ENCODE data around the gene SLC25A21.

Gene SLC25A21

DNA sequence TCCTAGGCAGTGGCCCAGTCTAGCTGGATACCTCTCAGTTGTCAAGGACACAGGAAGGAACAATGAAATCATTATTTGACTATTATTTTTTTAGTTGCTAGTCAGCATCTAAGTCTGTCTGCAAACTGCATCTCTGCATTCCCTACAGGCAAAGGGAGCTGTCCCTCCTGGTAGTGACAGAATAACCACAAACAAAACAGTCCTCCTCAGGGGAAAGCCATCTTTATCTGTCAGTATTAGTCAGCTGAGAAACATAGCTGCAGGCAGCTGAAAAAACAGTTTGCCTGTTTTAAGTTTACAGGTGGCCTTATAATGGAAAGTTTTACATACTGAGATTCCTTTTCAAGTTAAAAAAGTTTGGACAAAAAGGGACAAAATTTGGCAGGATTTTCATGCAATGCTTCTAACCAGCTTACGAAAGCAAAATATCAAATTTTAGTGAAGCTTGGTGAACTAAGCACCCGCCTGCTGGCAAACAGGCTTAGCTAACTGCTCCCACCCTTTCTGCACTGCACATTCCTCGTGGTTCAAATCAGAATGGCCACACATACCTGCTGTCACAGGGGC is 29.5 kb downstream of the SLC25A21 start:
- no peaks in the 10 kb centered on the region for H3K27me3 Mint-ChIP-seq

DNA sequence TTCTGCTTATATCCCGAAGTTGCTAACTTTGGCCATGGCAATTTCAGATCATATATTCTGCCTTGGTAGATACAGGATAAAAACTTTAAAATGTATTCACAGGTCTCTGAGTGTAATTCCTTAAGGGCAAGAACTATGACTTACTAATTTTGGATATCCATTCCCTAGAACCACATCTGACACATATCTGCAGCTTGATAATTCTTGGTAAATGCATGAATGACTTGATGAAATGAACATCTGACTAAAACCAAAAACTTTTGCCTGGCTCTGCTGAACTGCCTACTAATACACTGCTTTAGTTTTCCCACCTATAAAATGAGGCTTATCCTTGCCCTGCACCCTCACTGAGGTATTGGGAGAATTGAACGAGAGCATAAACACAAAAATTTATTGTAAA is 32.2 kb downstream of the SLC25A21 start:
- Mint-ChIP-seq H3K27ac (no peak overlapping the region), H3K27me3 (no peaks in the 10 kb centered on the region), H3K36me3 (ENCODE audit: low read depth) (no peaks in the 10 kb centered on the region), H3K4me1 (ENCODE audit: low read depth) (no peaks in the 10 kb centered on the region), H3K9me3 (peaks cover 2% of the 10 kb centered on the region), H3K4me3 (no peak overlapping the region)
- no peak for DNase-seq

More for the DNA sequence above, 29.5 kb downstream of the SLC25A21 start:
- no peak overlapping the region for H3K4me3 Mint-ChIP-seq
- no peaks in the 10 kb centered on the region for H3K36me3 Mint-ChIP-seq (ENCODE audit: low read depth)
- H3K4me1 Mint-ChIP-seq (ENCODE audit: low read depth): no peaks in the 10 kb centered on the region
- peaks cover 2% of the 10 kb centered on the region for H3K9me3 Mint-ChIP-seq
- no peak for DNase-seq
- H3K27ac Mint-ChIP-seq: no peak overlapping the region

DNA sequence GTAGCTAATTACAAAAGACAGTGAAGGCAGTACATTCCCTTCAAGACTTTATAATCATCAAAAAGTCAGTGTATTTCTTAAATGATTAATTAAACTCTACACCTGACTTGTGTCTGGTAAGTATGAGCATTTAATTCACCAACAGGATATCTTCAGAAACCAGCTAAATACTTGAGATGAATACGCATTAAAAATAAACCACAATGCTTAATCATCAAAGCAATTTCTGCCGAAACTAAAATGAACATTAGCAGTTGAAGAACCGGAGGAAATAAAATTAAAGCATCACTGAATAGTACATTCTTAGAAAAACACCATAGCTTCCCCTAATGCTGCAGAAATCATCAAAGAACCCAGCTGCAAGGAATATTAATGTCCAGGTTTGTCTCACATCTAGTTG is 32.7 kb downstream of the SLC25A21 start:
- peaks cover 2% of the 10 kb centered on the region for H3K9me3 Mint-ChIP-seq

DNA sequence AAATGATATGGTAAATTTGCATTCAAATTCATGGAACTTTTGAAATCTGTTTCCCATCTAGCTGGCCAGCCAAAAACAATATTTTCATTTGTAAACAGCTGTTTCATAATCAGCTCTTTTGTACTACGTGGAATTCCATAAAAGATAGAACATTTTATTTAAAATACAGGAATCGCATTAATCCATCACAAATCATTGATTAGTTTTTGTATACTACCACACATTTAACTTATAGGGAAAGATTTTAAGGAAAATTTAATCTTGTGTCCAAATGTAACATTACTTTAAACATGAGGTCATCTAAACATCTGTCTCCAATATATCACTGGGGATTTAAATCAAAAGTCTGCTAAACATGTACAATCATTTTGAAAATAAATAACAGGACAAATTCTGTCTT is 33.5 kb downstream of the SLC25A21 start:
- H3K9me3 Mint-ChIP-seq: peaks cover 3% of the 10 kb centered on the region
- no peak overlapping the region for H3K4me3 Mint-ChIP-seq
- H3K36me3 Mint-ChIP-seq (ENCODE audit: low read depth): no peaks in the 10 kb centered on the region
- no peak overlapping the region for H3K27ac Mint-ChIP-seq
- H3K4me1 Mint-ChIP-seq (ENCODE audit: low read depth): no peaks in the 10 kb centered on the region
- no peak for DNase-seq
- H3K27me3 Mint-ChIP-seq: no peaks in the 10 kb centered on the region

More for the DNA sequence above, 32.7 kb downstream of the SLC25A21 start:
- H3K4me3 Mint-ChIP-seq: no peak overlapping the region
- H3K4me1 Mint-ChIP-seq (ENCODE audit: low read depth): no peaks in the 10 kb centered on the region
- no peak overlapping the region for H3K27ac Mint-ChIP-seq
- no peaks in the 10 kb centered on the region for H3K36me3 Mint-ChIP-seq (ENCODE audit: low read depth)
- DNase-seq: no peak
- no peaks in the 10 kb centered on the region for H3K27me3 Mint-ChIP-seq

DNA sequence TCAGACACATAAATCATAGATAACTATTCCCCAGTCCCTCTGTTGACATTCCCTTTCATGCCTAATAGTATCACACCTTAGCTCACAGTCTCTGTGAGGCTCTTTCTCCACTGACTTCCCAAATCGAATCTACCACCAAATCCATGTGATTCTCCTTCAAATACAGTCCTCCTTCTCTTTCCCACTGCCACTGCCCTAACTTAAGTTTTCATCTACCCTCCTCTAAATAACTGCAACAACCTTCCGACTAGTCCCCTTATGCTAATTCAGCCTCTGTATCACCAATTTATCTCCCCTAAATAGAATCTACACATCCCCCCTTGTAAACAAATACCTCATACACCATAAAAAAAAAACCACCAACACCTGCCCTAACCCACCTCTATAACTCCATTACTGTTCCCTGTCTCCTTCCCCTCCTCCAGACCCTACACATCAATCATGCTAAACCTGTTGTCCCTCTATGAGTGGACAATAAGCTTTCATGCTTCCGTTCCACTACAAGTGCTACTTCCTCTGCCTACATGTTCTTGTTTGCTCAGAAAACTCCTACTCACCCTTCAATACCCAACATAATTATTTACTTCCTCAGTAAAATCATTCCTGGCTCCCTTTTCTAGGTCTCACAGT is 39.0 kb downstream of the SLC25A21 start:
- no peak for DNase-seq
- Mint-ChIP-seq H3K27me3 (no peaks in the 10 kb centered on the region), H3K4me1 (ENCODE audit: low read depth) (no peaks in the 10 kb centered on the region), H3K9me3 (peaks cover 11% of the 10 kb centered on the region), H3K4me3 (no peak overlapping the region), H3K27ac (no peak overlapping the region), H3K36me3 (ENCODE audit: low read depth) (no peaks in the 10 kb centered on the region)

DNA sequence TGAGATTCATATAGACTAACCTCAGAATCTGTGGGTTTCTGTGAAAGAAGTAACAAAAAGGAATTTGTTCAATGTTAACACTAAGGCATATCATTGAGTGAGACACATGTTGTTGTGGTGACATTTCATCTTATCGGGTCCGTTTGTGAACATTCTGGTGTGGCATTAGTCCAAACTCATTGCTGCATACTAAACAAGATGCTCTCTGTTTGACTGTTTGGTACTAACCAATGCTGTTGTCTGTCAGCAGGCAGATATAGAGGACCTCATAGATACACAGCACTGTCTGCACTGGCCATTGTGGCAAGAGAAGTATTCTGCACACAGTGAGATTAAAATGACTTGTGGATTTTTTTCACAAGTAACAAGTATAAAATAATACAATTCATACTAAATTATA is 41.2 kb downstream of the SLC25A21 start:
- H3K27ac Mint-ChIP-seq: no peak overlapping the region
- H3K36me3 Mint-ChIP-seq (ENCODE audit: low read depth): no peaks in the 10 kb centered on the region
- H3K27me3 Mint-ChIP-seq: no peaks in the 10 kb centered on the region
- no peak for DNase-seq
- H3K4me3 Mint-ChIP-seq: no peak overlapping the region
- no peaks in the 10 kb centered on the region for H3K4me1 Mint-ChIP-seq (ENCODE audit: low read depth)
- peaks cover 9% of the 10 kb centered on the region for H3K9me3 Mint-ChIP-seq

DNA sequence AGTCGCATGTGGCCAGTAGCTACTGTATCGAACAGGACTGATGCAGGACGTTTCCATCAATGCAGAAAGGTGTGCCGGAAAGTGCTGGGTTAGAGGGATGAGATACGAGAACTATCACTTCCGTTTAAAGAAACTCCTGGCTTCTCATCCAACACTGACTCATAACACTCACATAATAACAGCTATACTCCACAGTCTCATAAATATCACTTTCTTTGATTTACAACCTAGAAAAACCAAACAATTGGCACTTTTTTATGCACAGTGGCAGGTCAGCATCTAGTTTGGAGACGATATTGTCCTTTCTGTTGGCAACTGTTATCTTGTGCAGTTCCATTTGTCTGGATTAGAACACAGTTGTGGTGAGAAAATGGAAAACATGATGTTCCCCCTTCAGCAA is 43.4 kb downstream of the SLC25A21 start:
- Mint-ChIP-seq H3K36me3 (ENCODE audit: low read depth) (no peaks in the 10 kb centered on the region), H3K27me3 (no peaks in the 10 kb centered on the region), H3K4me1 (ENCODE audit: low read depth) (no peaks in the 10 kb centered on the region), H3K9me3 (peaks cover 9% of the 10 kb centered on the region), H3K4me3 (no peak overlapping the region), H3K27ac (no peak overlapping the region)
- no peak for DNase-seq

DNA sequence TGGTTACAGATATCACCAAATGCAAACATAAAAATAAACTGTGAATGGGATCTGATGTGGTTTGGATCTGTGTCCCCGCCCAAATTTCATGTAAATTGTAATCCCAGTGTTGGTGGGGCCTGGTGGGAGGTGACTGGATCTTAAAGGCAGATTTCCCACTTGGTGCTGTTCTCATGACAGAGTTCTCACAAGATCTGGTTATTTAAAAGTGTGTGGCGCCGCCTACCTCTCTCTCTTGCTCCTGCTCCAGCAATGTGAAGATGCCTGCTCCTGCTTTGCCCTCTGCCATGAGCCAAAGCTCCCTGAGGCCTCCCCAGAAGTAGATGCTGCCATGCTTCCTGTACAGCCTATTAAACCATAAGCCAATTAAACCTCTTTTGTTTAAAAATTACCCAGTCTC is 47.8 kb downstream of the SLC25A21 start:
- Mint-ChIP-seq H3K27me3 (no peaks in the 10 kb centered on the region), H3K9me3 (peaks cover 2% of the 10 kb centered on the region), H3K27ac (no peak overlapping the region), H3K4me3 (no peak overlapping the region), H3K36me3 (ENCODE audit: low read depth) (no peaks in the 10 kb centered on the region), H3K4me1 (ENCODE audit: low read depth) (no peaks in the 10 kb centered on the region)
- DNase-seq: no peak

DNA sequence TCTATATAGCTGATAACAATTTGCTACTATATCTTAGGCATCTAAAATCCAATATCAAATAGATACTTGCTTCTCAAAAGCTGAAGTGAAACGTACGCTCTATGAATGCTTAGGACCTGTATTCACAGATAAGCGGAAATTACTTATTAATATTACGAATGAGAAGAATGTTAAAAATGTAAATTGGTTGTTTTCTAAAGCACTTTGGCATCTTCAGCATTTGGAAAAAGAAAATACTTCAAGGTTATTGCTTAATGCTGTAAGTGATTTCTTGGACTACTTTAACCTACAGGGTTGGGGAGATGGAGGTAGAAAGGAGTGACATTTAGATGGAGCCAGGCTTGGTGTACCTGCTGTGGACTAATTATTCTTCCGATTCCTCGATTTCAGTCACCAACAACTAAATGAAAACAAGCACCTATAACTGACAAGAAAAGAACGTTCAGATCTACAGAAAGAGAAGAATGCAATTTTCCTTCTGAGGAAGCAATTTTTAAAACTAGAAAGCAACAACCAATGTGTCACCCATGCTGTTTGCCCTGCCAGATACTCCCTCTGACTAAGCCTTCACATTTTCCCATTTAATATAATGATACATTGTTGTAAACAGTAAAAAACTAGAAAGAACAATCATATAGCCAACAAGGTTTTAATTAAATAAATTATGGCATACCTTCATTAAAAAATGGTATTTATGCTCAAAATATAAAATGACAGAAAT is 49.3 kb downstream of the SLC25A21 start:
- H3K4me3 Mint-ChIP-seq: no peak overlapping the region
- no peak for DNase-seq
- H3K4me1 Mint-ChIP-seq (ENCODE audit: low read depth): no peaks in the 10 kb centered on the region
- no peak overlapping the region for H3K27ac Mint-ChIP-seq
- no peaks in the 10 kb centered on the region for H3K27me3 Mint-ChIP-seq
- H3K9me3 Mint-ChIP-seq: peaks cover 3% of the 10 kb centered on the region
- H3K36me3 Mint-ChIP-seq (ENCODE audit: low read depth): no peaks in the 10 kb centered on the region

DNA sequence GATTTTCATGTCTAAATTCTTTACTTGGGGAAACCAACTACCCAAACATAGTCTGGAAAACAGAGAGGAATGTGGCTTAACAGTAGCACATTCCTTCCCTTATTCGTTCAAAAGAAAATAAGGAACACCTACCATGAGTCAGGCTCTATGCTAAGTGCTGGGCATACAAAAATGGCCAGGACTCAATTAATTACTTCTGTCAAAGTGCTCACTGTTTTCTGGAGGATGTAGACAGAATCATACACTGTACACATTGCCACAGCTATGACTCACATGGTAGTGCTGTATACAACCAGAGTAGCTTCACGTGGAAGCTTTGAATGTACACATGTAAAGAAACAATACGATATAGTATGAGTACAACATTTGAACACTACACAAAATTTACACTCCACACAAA is 50.1 kb downstream of the SLC25A21 start:
- DNase-seq: no peak
- Mint-ChIP-seq H3K27me3 (no peaks in the 10 kb centered on the region), H3K4me1 (ENCODE audit: low read depth) (no peaks in the 10 kb centered on the region), H3K4me3 (no peak overlapping the region), H3K9me3 (peaks cover 5% of the 10 kb centered on the region), H3K27ac (no peak overlapping the region), H3K36me3 (ENCODE audit: low read depth) (no peaks in the 10 kb centered on the region)

DNA sequence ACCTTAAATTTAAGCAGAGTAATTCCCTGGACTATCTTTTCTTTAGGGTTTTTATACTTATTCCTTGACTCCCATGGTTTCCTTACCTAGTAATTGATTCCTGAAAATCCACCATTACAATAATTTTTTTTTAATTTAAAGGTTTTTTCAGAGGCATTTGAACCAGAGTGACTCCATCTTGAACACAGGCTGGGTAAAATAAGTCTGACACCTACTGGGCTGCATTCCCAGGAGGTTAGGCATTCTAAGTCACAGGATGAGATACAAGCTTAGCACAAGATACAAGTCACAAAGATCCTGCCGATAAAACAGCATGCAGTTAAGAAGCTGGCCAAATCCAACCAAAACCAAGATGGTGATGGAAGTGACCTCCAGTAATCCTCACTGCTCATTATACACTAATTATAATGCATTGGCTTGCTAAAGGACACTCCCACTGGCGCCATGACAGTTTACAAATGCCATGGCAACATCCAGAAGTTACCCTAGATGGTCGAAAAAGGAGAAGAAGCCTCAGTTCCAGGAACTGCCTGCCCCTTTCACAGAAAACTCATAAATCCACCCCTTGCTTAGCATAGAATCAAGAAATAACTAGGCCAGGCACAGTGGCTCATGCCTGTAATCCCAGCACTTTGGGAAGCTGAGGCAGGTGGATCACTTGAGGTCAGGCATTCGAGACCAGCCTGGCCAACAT is 53.6 kb downstream of the SLC25A21 start:
- Mint-ChIP-seq H3K4me1 (ENCODE audit: low read depth) (no peaks in the 10 kb centered on the region), H3K9me3 (peaks cover 5% of the 10 kb centered on the region), H3K27me3 (no peaks in the 10 kb centered on the region), H3K36me3 (ENCODE audit: low read depth) (no peaks in the 10 kb centered on the region), H3K27ac (no peak overlapping the region), H3K4me3 (no peak overlapping the region)
- no peak for DNase-seq

DNA sequence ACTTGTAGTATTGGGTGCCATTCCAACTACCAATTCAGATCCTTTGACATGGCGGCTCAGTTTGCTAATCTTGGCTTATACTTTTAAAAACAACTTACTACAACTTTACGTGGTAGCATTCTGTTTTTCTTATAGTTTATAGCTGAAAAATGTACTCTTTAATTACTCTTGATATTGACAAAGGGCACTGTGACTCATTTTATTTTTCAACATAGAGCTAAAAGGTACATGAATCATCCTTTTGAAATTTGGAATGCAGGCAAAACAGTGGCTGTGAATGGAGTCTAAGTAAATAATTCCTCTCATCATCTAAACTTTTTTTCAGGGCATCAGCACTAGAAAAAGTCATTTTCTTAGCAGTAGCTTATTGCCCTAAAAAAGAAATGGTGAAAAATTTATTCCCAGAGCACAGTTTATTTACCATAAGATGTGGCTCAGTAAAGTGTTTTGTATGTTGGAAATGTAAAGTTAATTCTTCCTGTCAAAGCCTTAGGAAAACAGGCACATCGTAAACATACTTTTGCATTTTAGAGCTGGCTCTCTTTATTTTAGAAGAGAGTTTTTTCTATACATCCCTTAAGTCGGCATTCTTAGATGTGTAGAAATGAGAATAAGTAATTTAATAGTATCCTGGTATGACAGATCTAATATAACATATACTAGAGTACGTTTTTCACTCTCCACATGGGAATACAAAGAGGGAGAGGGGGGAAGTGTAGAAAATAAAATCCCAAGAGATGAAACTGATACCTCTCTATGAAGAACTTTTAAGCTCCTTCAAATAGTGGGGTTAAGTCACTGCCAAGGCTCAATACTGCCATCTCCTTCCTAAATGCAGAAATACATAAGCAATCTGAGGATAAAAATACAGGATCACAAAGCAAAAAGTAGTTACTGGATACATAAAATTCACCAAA is 55.2 kb downstream of the SLC25A21 start:
- DNase-seq: no peak
- Mint-ChIP-seq H3K27ac (no peak overlapping the region), H3K4me3 (no peak overlapping the region), H3K36me3 (ENCODE audit: low read depth) (no peaks in the 10 kb centered on the region), H3K9me3 (peaks cover 5% of the 10 kb centered on the region), H3K4me1 (ENCODE audit: low read depth) (no peaks in the 10 kb centered on the region), H3K27me3 (no peaks in the 10 kb centered on the region)

DNA sequence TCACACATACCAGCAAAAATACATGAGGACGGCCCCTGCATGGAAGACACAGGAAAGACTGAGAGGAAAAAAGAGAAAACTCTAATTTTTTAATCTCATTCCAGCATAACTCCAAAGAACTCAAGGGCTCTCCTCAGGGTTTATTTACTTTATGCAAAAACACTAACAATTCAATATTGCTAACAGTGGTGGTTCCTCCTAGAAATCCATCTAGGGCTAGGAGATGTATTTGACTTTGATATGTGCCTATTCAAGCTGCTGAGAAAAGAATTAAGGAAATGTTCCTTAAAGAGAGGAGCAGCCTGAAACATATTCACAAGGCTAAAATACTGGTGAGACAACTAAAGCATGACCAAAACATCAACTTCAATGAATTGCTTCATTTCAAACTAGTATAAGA is 57.0 kb downstream of the SLC25A21 start:
- H3K36me3 Mint-ChIP-seq (ENCODE audit: low read depth): no peaks in the 10 kb centered on the region
- H3K4me1 Mint-ChIP-seq (ENCODE audit: low read depth): no peaks in the 10 kb centered on the region
- H3K27ac Mint-ChIP-seq: no peak overlapping the region
- no peak for DNase-seq
- H3K27me3 Mint-ChIP-seq: no peaks in the 10 kb centered on the region
- H3K9me3 Mint-ChIP-seq: peaks cover 3% of the 10 kb centered on the region
- H3K4me3 Mint-ChIP-seq: no peak overlapping the region

DNA sequence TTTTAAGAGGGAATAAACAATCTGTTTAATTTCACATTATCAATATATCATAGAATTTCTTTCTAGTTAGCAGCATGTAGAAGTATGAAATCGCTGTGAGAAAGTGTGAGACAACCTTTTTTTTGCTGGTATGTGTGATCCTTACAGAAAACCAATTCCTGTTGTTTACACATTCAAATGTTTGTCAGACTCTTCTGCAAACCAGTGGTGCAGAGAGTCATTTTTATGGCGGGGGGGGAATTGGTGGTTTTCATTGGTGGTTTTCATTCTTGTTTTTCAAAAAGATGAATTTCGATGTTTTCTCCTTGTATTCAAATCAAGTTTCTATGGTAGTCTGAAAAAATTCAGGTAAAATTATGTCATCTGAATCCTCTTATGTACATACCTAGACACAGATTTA is 57.8 kb downstream of the SLC25A21 start:
- H3K36me3 Mint-ChIP-seq (ENCODE audit: low read depth): no peaks in the 10 kb centered on the region
- H3K27ac Mint-ChIP-seq: no peak overlapping the region
- no peaks in the 10 kb centered on the region for H3K27me3 Mint-ChIP-seq
- H3K9me3 Mint-ChIP-seq: peaks cover 3% of the 10 kb centered on the region
- no peaks in the 10 kb centered on the region for H3K4me1 Mint-ChIP-seq (ENCODE audit: low read depth)
- H3K4me3 Mint-ChIP-seq: no peak overlapping the region
- DNase-seq: no peak

Data from activated T-cell treated with anti-CD3 and anti-CD28 coated beads, Interleukin-2, amount 50 U/mL, for 24 hours (primary cell).